Transverse colon (tissue), 4 donors: ENCODE results near the gene TTLL6. TPM values are rescaled to one million over a fixed set of nuclear protein-coding genes. Genes with fewer than 3 reads are reported as not detected.

Experiments
- DNase-seq: peaks from one replicate; pipeline ENCODE4 v3.0.0-alpha.2; 2019
- H3K27ac ChIP-seq, 4 donors: fragments of 200-600 bp; sonication (generic); 2 replicates each; pipeline ENCODE4 v1.5.1; 2016 to 2018; ENCODE audit warnings: inconsistent platforms in 4 of 4
- H3K27me3 ChIP-seq: fragments of 200-600 bp; sonication (generic); 2 replicates; pipeline ENCODE4 v1.5.1; 2017; ENCODE audit warnings: inconsistent platforms
- H3K36me3 ChIP-seq, 4 donors: fragments of 200-600 bp; sonication (generic); 2 replicates each; pipeline ENCODE4 v1.5.1; 2017 to 2019; ENCODE audit warnings: inconsistent platforms in 4 of 4
- H3K4me1 ChIP-seq, 4 donors: fragments of 200-600 bp; sonication (generic); 2 replicates each; pipeline ENCODE4 v1.5.1; 2017 to 2020; ENCODE audit warnings: inconsistent platforms in 4 of 4
- H3K4me3 ChIP-seq, 4 donors: fragments of 200-600 bp; sonication (generic); 1 replicate in 1 of 4; 2 replicates in 3 of 4; pipeline versions ENCODE4 v1.5.1 to v1.6.1; 2017 to 2019; ENCODE audit warnings: inconsistent platforms in 4 of 4
- H3K9me3 ChIP-seq, 2 donors: fragments of 200-600 bp; sonication (generic); 2 replicates each; pipeline ENCODE4 v1.5.1; 2017 to 2019; ENCODE audit warnings: inconsistent platforms in 2 of 2
- CTCF ChIP-seq, 5 experiments: fragments of 200-600 bp in 3 of 5; fragments of 450-650 bp in 2 of 5; sonication (generic) in 3 of 5; IDR thresholded peaks; 1 replicate in 2 of 5; 2 replicates in 3 of 5; pipeline ENCODE4 v1.5.1; 2016 to 2017; ENCODE audit warnings: antibody characterized with exemption in 5 of 5, inconsistent platforms in 3 of 5, mild to moderate bottlenecking in 2 of 5, moderate library complexity in 1 of 5
- EP300 ChIP-seq: sonication (generic); formaldehyde crosslinking; IDR thresholded peaks from one replicate; pipeline ENCODE4 v1.6.1; 2017; ENCODE audit warnings: antibody characterized with exemption, low read depth
- POLR2A ChIP-seq: fragments of 450-650 bp; IDR thresholded peaks from one replicate; pipeline ENCODE4 v1.6.1; 2016; ENCODE audit warnings: antibody characterized with exemption, mild to moderate bottlenecking, moderate library complexity
- POLR2AphosphoS5 ChIP-seq, 3 donors: sonication (generic); formaldehyde crosslinking; IDR thresholded peaks; one replicate each; pipeline ENCODE4 v1.6.1; 2016; ENCODE audit warnings: antibody characterized with exemption in 3 of 3
- WGBS, 2 donors: methylation state at CpG; one replicate each; pipeline ENCODE4 v1.1.5; 2018; ENCODE audit warnings: low coverage in 1 of 2; 5-methylcytosine and 5-hydroxymethylcytosine counted together
- in situ Hi-C, 4 donors: fragments of 200-750 bp; cut with MboI; loops; one replicate each; pipeline versions ENCODE4 v1.15.0 to v1.15.1; 2017; ENCODE audit warnings: low sequenced_read_pairs in 3 of 4, low pct_ligation_motif_present in 1 of 4, low pct_unique_long_range_greater_than_20kb in 1 of 4
- intact Hi-C: fragments of 100-400 bp; cut with DNase I; formaldehyde crosslinking; loops from one replicate; pipeline ENCODE4 v1.15.1; 2023; ENCODE audit warnings: low total_unique reads
- total RNA-seq, 4 donors: library from RNA; depleted of rRNA; stranded (reverse); fragments of >200 nt; gene quantifications; one replicate each; pipeline ENCODE4 v1.1.0, GENCODE V29; 2016

TTLL6 gene
- 10 to 100 TPM in 1 of 4 donors, 1 to 10 TPM in 3; 4.9 to 24.9 (median 7.3) TPM for total RNA-seq

GRCh38 chr17:48816774-48817590, at the start of gene TTLL6:
Gene TTLL6, minus strand, starts transcription at chr17:48817229. Its CDS starts 157 bp downstream, at chr17:48817072.
- TF ChIP-seq POLR2A (peak; percentile 61), EP300 (no peak), POLR2AphosphoS5 (IDR thresholded peaks at IDR 0.05) (peak; percentile 22 to 50 (median 46))
- in situ Hi-C loops, result no loop called here

DNA sequence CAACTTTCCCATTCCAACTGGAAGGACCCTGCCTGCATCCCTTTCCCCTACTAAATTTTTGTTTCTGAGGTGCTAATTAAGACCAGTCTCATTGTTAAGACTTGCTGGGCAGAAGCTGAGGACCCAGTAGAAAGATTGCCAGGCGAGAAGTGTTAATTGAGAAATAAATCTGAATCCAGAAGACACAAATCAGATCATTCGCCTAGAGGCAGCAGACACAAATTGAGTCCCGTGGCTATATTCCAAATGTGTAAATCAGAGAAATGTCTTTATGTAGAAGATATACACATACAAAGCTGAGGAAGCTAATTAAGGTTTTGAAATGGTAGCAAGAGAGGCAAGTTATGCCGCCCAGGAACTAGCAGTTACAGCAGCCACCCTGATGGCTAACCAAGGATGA, 43.4 kb upstream of the TTLL6 start:
- in situ Hi-C loops (no loop called here), intact Hi-C loops (no loop called here)
- H3K9me3 ChIP-seq, result no peaks in the 10 kb centered on the region
- whole genome bisulfite sequencing, 2 donors, result 90 to 96% methylated on average over 3 to 4 of the region's 4 CpGs
- no peak for DNase-seq
- TF ChIP-seq POLR2AphosphoS5 (IDR thresholded peaks at IDR 0.05) (no peak), EP300 (no peak), POLR2A (no peak), CTCF (IDR thresholded peaks at IDR 0.05) (no peak)
- no peaks in the 10 kb centered on the region for H3K4me1 ChIP-seq
- no peak overlapping the region for H3K27ac ChIP-seq
- H3K4me3 ChIP-seq, result no peak overlapping the region
- H3K36me3 ChIP-seq, result peaks cover 0 to 83% (median 38%) of the 10 kb centered on the region in 4 donors
- no peaks in the 10 kb centered on the region for H3K27me3 ChIP-seq

More at GRCh38 chr17:48816774-48817590, at the start of gene TTLL6:
- peak; percentile 94 for DNase-seq
- no peaks in the 10 kb centered on the region for H3K36me3 ChIP-seq
- H3K27ac ChIP-seq, result peak within 1 kb of the TSS; percentile 44 to 73 (median 65)
- peaks cover 6% of the 10 kb centered on the region for H3K27me3 ChIP-seq
- intact Hi-C loops, result no loop called here
- H3K4me3 ChIP-seq, result peak within 1 kb of the TSS; percentile 9 to 51 (median 28)
- peaks cover 5 to 34% (median 22%) of the 10 kb centered on the region in 4 donors for H3K4me1 ChIP-seq
- H3K9me3 ChIP-seq, result no peaks in the 10 kb centered on the region
- 0 to 3% methylated on average over 3 to 43 of the region's 64 CpGs for WGBS, 2 donors

- Histone ChIP-seq H3K4me3 (no peak overlapping the region), H3K36me3 (peaks cover 0 to 87% (median 39%) of the 10 kb centered on the region in 4 donors), H3K27me3 (no peaks in the 10 kb centered on the region), H3K27ac (no peak overlapping the region), H3K4me1 (no peaks in the 10 kb centered on the region), H3K9me3 (no peaks in the 10 kb centered on the region)
- in situ Hi-C loops, result no loop called here
- 96 to 100% methylated on average over 3 of the region's 3 CpGs for WGBS, 2 donors
- no peak for TF ChIP-seq EP300
- peak in 2 of 5 experiments; percentile 11 to 13 for TF ChIP-seq CTCF (IDR thresholded peaks at IDR 0.05)
- intact Hi-C loops, result no loop called here
- DNase-seq, result no peak
These were observed 43.0 kb upstream of the TTLL6 start for GRCh38 chr17:48860034-48860433.

DNA sequence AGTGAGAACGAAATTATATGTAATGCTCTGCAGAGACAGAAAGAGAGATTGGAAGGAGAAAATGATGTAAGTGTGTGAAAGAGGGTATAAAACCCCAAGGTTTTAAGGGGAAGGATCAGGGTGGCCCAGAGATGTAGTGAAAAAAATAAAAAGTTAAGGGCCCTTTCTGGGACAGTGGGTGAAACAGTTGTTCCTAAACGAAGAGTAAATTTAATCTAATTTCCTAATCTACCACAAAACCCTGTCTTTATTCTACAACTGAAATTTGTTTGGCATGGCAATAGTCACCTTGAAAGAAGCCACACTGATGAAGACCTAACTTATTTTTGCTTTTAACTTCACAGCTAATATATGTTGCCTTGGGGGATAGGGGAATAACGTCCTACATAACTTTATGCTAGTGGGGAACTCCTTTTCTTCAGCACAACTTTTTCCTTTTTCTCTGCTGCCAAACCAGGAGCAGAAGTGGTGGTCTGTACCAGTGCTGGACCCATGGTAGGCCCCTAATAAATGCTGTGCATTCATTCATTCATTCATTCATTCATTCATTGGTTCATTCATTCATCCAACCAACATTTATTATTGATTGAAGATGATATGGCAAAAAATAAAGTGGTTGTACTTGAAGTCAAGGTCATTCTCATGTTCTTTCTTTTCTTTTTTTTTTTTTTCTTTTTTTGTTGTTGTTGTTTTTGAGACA, 39.2 kb upstream of the TTLL6 start:
- DNase-seq, result no peak
- H3K36me3 ChIP-seq, result peaks cover 0 to 84% (median 39%) of the 10 kb centered on the region in 4 donors
- TF ChIP-seq EP300 (no peak), POLR2AphosphoS5 (IDR thresholded peaks at IDR 0.05) (no peak), POLR2A (no peak), CTCF (IDR thresholded peaks at IDR 0.05) (no peak)
- H3K4me3 ChIP-seq, result no peak overlapping the region
- no peaks in the 10 kb centered on the region for H3K27me3 ChIP-seq
- in situ Hi-C loops (no loop called here), intact Hi-C loops (no loop called here)
- H3K9me3 ChIP-seq, result no peaks in the 10 kb centered on the region
- no peak overlapping the region for H3K27ac ChIP-seq
- WGBS, 2 donors, result 68 to 73% methylated on average over 2 to 3 of the region's 3 CpGs
- H3K4me1 ChIP-seq, result no peaks in the 10 kb centered on the region
